GM23338 (cell line): ENCODE data around the gene PCDH17. TPM values are rescaled to one million over a fixed set of nuclear protein-coding genes. Genes with fewer than 3 reads are reported as not detected.

Source experiments
- ATAC-seq: fragments of 200-7000 bp; cut with Tn5 transposase; 3 replicates; pipeline ENCODE4 v1.9.1; 2020
- DNase-seq: peaks from one replicate; pipeline ENCODE4 v3.0.0-alpha.2; 2015; ENCODE audit warnings: low spot score
- H2AFZ ChIP-seq: fragments of 200-600 bp; sonication (generic); 2 replicates; pipeline ENCODE4 v1.8.0; 2016; ENCODE audit warnings: antibody characterized with exemption, mild to moderate bottlenecking, moderate library complexity
- H3F3A ChIP-seq: fragments of 200-600 bp; sonication (generic); replicated peaks from 2 replicates; pipeline ENCODE4 v1.8.0; 2017; ENCODE audit warnings: antibody characterized with exemption, mixed run types, low read depth
- H3K27ac ChIP-seq: fragments of 200-600 bp; sonication (generic); 2 replicates; pipeline ENCODE4 v1.6.1; 2016; ENCODE audit warnings: low read depth
- H3K27me3 ChIP-seq: fragments of 200-600 bp; sonication (generic); 2 replicates; pipeline ENCODE4 v1.8.0; 2016; ENCODE audit warnings: mild to moderate bottlenecking, mixed run types, moderate library complexity; ENCODE audit not compliant: insufficient read depth
- H3K36me3 ChIP-seq: fragments of 200-600 bp; sonication (generic); 2 replicates; pipeline ENCODE4 v1.8.0; 2016; ENCODE audit warnings: mild to moderate bottlenecking; ENCODE audit not compliant: insufficient read depth
- H3K4me1 ChIP-seq: fragments of 200-600 bp; sonication (generic); 2 replicates; pipeline ENCODE4 v1.8.0; 2016; ENCODE audit warnings: mild to moderate bottlenecking, moderate library complexity; ENCODE audit not compliant: insufficient read depth
- H3K4me2 ChIP-seq: fragments of 200-600 bp; sonication (generic); 2 replicates; pipeline ENCODE4 v1.7.1; 2017; ENCODE audit warnings: mixed run types
- H3K4me3 ChIP-seq: fragments of 200-600 bp; sonication (generic); 2 replicates; pipeline ENCODE4 v1.6.1; 2016; ENCODE audit warnings: mixed run types
- H3K79me2 ChIP-seq: fragments of 200-600 bp; sonication (generic); replicated peaks from 2 replicates; pipeline ENCODE4 v1.8.0; 2017; ENCODE audit warnings: mild to moderate bottlenecking; ENCODE audit not compliant: insufficient read depth
- H3K9me2 ChIP-seq: fragments of 200-600 bp; sonication (generic); 2 replicates; pipeline ENCODE4 v1.8.0; 2017; ENCODE audit not compliant: insufficient read depth
- H4K20me1 ChIP-seq: fragments of 200-600 bp; sonication (generic); replicated peaks from 2 replicates; pipeline ENCODE4 v1.8.0; 2017; ENCODE audit warnings: mild to moderate bottlenecking; ENCODE audit not compliant: insufficient read depth
- H3K27ac Mint-ChIP-seq: 2 replicates; pipeline ENCODE4 v1.8.0; 2020; ENCODE audit warnings: inconsistent platforms, mild to moderate bottlenecking, moderate library complexity, mixed read lengths
- H3K27me3 Mint-ChIP-seq: 3 replicates; pipeline ENCODE4 v1.8.0; 2022; ENCODE audit warnings: low read depth, mild to moderate bottlenecking, moderate library complexity, mixed read lengths, inconsistent platforms; ENCODE audit not compliant: insufficient read depth, poor library complexity
- H3K36me3 Mint-ChIP-seq: 3 replicates; pipeline ENCODE4 v1.8.0; 2021; ENCODE audit warnings: low read depth, mild to moderate bottlenecking, inconsistent platforms, moderate library complexity, mixed read lengths
- H3K4me1 Mint-ChIP-seq: 3 replicates; pipeline ENCODE4 v1.8.0; 2020; ENCODE audit warnings: mild to moderate bottlenecking, inconsistent platforms, mixed read lengths
- H3K4me3 Mint-ChIP-seq: 3 replicates; pipeline ENCODE4 v1.8.0; 2021; ENCODE audit warnings: moderate library complexity, mild to moderate bottlenecking, inconsistent platforms, mixed read lengths
- H3K9me3 Mint-ChIP-seq: 3 replicates; pipeline ENCODE4 v1.8.0; 2020; ENCODE audit warnings: moderate library complexity, mild to moderate bottlenecking, inconsistent platforms, mixed read lengths
- CTCF ChIP-seq, 2 experiments: fragments of 200-600 bp in 1 of 2; sonication (generic) in 1 of 2; conservative IDR thresholded peaks; 2 replicates each; pipeline versions ENCODE4 v1.5.1 to v1.6.1; 2016 to 2017; ENCODE audit warnings: antibody characterized with exemption in 2 of 2, low read depth in 2 of 2, mild to moderate bottlenecking in 2 of 2, moderate library complexity in 1 of 2
- NANOG ChIP-seq: IDR thresholded peaks from 2 replicates; pipeline ENCODE4 v1.6.1; 2016; ENCODE audit warnings: antibody characterized with exemption, borderline replicate concordance
- POLR2AphosphoS5 ChIP-seq: IDR thresholded peaks from 2 replicates; pipeline ENCODE4 v1.6.1; 2016; ENCODE audit warnings: antibody characterized with exemption, low read depth
- ZNF462 ChIP-seq: fragments of 250-450 bp; sonication (Bioruptor Pico); IDR thresholded peaks from 2 replicates; pipeline ENCODE4 v1.5.0; 2020; ENCODE audit warnings: mild to moderate bottlenecking, moderate library complexity
- polyA plus RNA-seq: library from polyadenylated mRNA; unstranded; fragments of >200 nt; fragmentation: Nextera tagmentation; extraction: Ambion mirVana; gene quantifications from 2 replicates; pipeline ENCODE4 v1.2.1, GENCODE V29; 2016
- total RNA-seq: library from RNA; depleted of rRNA; stranded (reverse); fragments of >200 nt; shearing (Covaris generic); gene quantifications from 2 replicates; pipeline ENCODE4 v1.2.3, GENCODE V29; 2014

PCDH17 gene
- total and polyA plus RNA-seq, 2 experiments from 2014 or later: 0.27 to 1.3 TPM

GRCh38 chr13:57665481-57665880 lies 33.9 kb downstream of the PCDH17 start (continued):
- TF ChIP-seq ZNF462 (CRISPR knock-in tag): no peak

- Mint-ChIP-seq H3K4me3 (no peak overlapping the region), H3K27me3 (no peaks in the 10 kb centered on the region), H3K27ac (no peak overlapping the region), H3K4me1 (peaks cover 11% of the 10 kb centered on the region), H3K36me3 (no peaks in the 10 kb centered on the region), H3K9me3 (no peaks in the 10 kb centered on the region)
- ATAC-seq: no peak; the same call in 1 of the 3 replicates
- no peaks in the 10 kb centered on the region for H3F3A ChIP-seq
- no peaks in the 10 kb centered on the region for H4K20me1 ChIP-seq
- no peaks in the 10 kb centered on the region for H3K27me3 ChIP-seq
- H3K9me2 ChIP-seq: no peaks in the 10 kb centered on the region
- no peaks in the 10 kb centered on the region for H3K36me3 ChIP-seq
- H3K79me2 ChIP-seq: no peaks in the 10 kb centered on the region
- H3K4me3 ChIP-seq: no peak overlapping the region
- H3K27ac ChIP-seq: no peak overlapping the region
- TF ChIP-seq NANOG (no peak), POLR2AphosphoS5 (no peak), CTCF (conservative IDR thresholded peaks at IDR 0.05; ENCODE audit: low read depth in 2 of 2) (no peak)
- H3K4me1 ChIP-seq: peaks cover 14% of the 10 kb centered on the region; the same call in 1 of the 2 replicates
- DNase-seq: no peak
- H3K4me2 ChIP-seq: no peak overlapping the region
- no peak overlapping the region for H2AFZ ChIP-seq
These were observed 34.8 kb downstream of the PCDH17 start for GRCh38 chr13:57666131-57666953.
